K562 (cell line): ENCODE measurements around the gene FARP1.

ENCODE experiments used
- ELF4 ChIP-seq: fragments of 450-650 bp; formaldehyde crosslinking; IDR thresholded peaks from 2 replicates; pipeline ENCODE4 v1.4.0; 2022; ENCODE audit warnings: missing genetic modification characterization
- SNRNP70 ChIP-seq: fragments of 200-400 bp; formaldehyde crosslinking; optimal IDR thresholded peaks from 2 replicates; pipeline ENCODE3; 2017; ENCODE audit warnings: low read depth, low read length
- TF ChIP-seq, protein P1 (sequence below): fragments of 250-450 bp; sonication (Bioruptor Pico); IDR thresholded peaks from 2 replicates; pipeline ENCODE4 v1.8.0; 2022; ENCODE audit warnings: inconsistent platforms
- TF ChIP-seq, protein P2 (sequence below): fragments of 250-450 bp; sonication (Bioruptor Pico); IDR thresholded peaks from 2 replicates; pipeline ENCODE4 v1.8.0; 2021; ENCODE audit warnings: moderate library complexity, mild to moderate bottlenecking, inconsistent platforms

DNA sequence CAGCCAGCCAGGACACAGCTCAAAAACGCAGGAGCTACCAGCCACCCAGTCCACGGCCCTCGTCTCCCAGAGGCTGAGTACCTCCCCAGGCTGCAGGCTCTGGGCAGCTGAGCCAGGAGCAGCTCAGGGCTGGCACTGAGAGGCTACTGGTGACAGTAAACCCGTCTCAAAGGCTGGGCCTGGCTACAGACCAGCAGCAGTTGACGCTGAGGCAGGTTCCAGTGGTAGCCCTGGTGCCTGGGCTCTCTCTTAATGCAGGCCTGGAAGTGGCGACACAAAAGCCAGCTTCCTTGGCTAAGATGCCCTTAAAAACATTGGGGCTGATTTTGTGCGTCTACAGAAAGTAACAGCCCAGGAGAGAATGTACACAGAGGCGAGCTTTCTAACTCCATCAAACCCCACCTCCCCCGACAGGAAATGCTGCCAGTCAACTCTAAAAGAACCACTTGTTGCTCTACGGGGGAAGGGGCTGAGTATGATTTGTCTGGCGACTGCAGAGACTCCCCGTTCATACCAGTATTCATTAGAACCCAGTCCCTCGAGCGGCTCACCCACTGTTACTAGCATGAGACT lies 307.7 kb downstream of the FARP1 start:
- TF ChIP-seq, protein P1, sequence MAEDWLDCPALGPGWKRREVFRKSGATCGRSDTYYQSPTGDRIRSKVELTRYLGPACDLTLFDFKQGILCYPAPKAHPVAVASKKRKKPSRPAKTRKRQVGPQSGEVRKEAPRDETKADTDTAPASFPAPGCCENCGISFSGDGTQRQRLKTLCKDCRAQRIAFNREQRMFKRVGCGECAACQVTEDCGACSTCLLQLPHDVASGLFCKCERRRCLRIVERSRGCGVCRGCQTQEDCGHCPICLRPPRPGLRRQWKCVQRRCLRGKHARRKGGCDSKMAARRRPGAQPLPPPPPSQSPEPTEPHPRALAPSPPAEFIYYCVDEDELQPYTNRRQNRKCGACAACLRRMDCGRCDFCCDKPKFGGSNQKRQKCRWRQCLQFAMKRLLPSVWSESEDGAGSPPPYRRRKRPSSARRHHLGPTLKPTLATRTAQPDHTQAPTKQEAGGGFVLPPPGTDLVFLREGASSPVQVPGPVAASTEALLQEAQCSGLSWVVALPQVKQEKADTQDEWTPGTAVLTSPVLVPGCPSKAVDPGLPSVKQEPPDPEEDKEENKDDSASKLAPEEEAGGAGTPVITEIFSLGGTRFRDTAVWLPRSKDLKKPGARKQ (CRISPR knock-in tag), result no peak
- TF ChIP-seq SNRNP70 (no peak), ELF4 (CRISPR knock-in tag) (no peak)
- TF ChIP-seq, protein P2, sequence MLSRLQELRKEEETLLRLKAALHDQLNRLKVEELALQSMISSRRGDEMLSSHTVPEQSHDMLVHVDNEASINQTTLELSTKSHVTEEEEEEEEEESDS, result no peak
